ENCODE measurements around the gene HOXB2. TPM values are rescaled to one million over a fixed set of nuclear protein-coding genes. Genes with fewer than 3 reads are reported as not detected.

The HOXB2 gene
- total RNA-seq, 2 donors from 2014 or later, result 18.9 to 22.3 TPM

DNA sequence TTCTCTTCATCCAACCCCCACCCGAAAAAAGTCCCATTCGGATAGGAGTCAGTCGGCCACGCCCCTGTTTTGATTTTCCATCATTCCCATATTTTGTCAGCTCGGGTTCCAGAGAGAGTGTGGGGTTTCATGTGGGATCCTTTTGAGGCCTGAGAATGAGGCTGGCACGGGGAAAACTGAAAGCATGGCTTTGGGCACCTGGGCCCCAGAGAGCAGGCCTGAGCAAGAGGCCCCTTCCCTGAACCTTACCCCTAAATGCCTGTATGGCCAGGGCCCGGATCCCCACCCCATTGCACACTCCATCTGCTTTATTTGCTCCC, 37.8 kb upstream of the HOXB2 start:
- intact Hi-C loops (cut with DNase I), result no loop called here
- no peak for DNase-seq (ENCODE audit: low spot score)

DNA sequence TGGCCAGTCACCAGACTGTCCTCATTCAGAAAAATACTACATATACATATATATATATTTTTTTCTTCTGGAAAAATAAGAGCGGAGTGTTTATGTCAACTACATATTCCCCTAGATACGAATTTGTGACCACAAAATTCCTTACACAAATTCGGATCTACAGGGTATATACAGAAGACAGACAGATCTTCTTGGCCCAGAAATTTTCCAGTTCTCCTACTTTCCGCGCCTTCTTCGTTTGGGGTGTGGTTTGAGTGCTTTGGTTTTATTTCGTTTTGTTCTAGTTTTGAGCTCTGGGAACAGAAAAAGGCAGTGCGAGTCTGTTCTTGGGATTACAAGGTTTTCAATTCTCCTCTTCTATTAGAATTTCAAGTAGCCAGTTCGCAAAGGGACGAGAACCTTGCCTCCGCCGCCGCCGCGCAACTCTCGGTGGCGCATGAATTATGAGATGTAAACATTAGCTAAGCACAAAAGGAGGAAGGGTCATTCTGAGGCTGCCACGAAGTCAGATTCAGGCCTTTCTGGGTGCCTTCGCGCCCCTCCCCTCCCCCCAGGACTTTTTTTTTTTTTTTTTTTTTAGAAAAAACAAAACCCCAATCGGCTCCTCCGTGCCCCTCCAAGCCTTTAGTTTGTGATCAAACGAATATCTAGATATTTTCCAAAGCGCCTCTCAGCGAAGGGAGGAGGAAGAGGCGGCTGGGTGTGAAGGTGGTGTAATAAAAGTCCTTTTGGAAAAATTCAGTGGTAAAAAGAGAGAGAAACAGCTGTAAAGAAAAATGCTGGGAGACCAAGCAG, 35.0 kb upstream of the HOXB2 start:
- intact Hi-C loops (cut with DNase I), result no loop called here
- DNase-seq (ENCODE audit: low spot score), result no peak

DNA sequence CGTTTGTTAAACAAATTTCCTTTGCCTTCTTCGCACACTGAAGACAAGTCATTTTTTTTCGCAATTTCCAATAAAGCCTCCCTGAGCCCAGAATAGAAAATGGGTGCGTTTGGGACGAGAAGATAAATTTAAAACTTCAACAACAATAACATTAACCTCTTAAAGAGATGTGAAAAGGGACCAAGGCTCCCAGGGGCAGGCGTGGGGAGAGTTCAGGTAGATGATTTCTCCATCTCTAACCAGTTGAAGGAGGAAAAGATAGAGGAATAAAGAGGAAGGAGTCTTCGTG, 34.5 kb upstream of the HOXB2 start:
- intact Hi-C loops (cut with DNase I), result no loop called here
- DNase-seq (ENCODE audit: low spot score), result no peak

- no peak for DNase-seq (ENCODE audit: low spot score)
- intact Hi-C loops (cut with DNase I), result no loop called here
Measured at GRCh38 chr17:48578616-48579470, 33.9 kb upstream of the HOXB2 start.

DNA sequence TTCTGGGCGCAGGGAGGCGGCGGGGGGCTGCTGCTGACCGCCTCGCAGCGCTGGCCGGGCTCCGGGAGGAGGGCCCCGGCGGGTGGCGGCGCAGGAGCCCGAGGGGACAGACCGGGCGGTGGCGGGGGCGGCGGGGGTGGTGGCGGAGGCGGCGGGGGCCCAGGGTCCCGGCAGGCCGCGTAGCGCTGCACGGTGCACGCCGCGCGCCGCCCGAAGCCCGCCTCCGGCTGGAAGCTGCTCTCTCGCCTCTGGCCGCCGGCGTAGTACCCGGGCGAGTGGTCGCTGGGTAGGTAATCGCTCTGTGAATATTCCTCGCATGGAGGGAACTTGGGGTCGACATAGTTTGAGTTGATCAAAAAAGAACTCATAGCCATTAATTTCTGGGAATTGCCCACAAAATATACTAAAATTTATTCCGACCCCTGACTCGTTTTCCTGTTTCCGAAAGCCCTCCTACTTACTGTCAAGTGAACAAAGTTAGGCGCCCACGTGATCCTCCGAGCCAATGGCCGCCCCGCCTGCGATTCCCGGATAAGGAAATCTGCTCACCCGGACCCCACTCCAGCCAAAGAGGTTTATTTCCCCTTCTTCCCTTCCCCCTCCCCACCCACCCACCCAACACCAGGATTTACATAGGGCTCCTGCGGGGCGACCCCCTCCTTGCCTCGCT, 33.2 kb upstream of the HOXB2 start, which contains the start of gene HOXB4:
HOXB4 (minus strand) TSS at position 405 of the 670 bp plus-strand sequence; CDS start at position 374, 31 bp downstream.
- DNase-seq (ENCODE audit: low spot score), result peak; percentile 94
- intact Hi-C loops (cut with DNase I), result no loop called here

- DNase-seq (ENCODE audit: low spot score), result no peak
- intact Hi-C loops (cut with DNase I), result no loop called here
Measured at GRCh38 chr17:48577330-48577945, 32.5 kb upstream of the HOXB2 start.

- peak; percentile 85 for DNase-seq (ENCODE audit: low spot score)
- intact Hi-C loops (cut with DNase I), result no loop called here
Measured at GRCh38 chr17:48576479-48577309, 31.8 kb upstream of the HOXB2 start.

GRCh38 chr17:48575673-48576478, 31.0 kb upstream of the HOXB2 start:
- no peak for DNase-seq (ENCODE audit: low spot score)
- intact Hi-C loops (cut with DNase I), result no loop called here

- intact Hi-C loops (cut with DNase I), result no loop called here
- no peak for DNase-seq (ENCODE audit: low spot score)
Measured at GRCh38 chr17:48575066-48575582, 30.2 kb upstream of the HOXB2 start.

- DNase-seq (ENCODE audit: low spot score), result no peak
- intact Hi-C loops (cut with DNase I), result no loop called here
Measured at GRCh38 chr17:48574505-48575065, 29.7 kb upstream of the HOXB2 start.

DNA sequence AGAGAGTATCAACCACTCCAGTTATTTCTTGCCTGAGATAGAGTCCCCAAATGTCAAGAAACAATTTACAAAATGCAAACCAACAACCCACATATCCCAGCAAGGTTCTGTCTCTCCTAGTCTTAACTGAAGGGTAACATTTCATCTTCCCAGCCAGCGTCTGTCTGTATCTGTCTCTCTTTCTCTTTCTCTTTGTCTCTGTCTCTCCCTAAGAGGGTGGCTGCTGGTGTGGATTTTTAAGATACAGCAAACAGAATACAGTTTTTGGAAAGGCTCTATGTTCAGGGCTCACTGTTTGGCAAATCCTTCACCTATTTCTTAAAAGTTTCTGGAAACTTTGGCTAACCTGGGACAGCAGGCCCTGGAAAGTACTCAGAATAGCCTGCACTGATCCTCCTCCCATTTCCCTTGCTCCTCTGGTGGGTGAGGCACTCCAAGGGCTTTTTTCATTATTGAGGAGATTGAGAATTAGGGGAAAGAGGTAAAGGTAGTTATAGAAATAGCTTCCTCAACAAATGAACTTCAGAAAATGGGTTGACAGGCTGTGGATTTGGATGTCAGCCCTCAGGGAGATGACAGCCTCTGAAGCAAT, 27.0 kb upstream of the HOXB2 start:
- intact Hi-C loops (cut with DNase I), result loop anchor here in 1 of 2 donors (2.0 kb wide), 1 partner anchor 25 kb away; no protein-coding TSS in a partner anchor
- DNase-seq (ENCODE audit: low spot score), result no peak

- no peak for DNase-seq (ENCODE audit: low spot score)
Measured at GRCh38 chr17:48571024-48571818, 26.3 kb upstream of the HOXB2 start.

DNA sequence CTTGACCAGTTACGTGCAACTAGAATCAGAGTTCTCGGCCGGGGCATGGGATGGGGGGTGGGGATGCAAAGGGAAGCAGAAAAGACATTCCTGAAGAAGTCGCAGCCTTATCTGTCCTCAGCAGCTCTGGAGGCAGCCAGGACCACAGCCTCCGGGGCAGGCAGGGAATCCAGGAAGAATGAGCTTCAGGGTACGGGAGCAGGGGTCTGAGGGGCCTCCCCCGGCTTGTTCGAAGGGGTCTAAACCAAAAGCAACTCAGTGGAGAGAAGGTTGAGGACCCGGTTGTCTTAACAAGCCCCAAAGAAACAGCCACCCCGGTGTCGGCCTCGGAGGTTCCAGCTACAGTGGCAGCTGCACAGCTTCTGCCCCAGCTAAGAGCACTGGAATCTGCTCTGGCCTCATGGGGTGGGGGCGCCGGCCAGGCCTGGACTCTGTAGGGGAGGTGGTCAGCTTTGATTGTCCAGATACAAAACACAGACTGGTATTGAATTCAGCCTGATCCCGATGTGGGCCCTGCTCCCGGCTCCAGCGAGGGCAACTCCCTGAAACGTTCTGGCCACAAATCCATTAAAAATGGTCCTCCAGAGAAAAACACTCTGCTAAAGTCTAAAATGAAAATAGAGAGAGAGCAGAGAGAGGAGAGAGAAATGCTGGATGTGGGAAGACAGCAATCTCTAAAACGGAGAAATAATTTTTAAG, 25.6 kb upstream of the HOXB2 start:
- intact Hi-C loops (cut with DNase I), result loop anchor here in 1 of 2 donors (2.0 kb wide), 1 partner anchor 24 kb away; no protein-coding TSS in a partner anchor
- DNase-seq (ENCODE audit: low spot score), result no peak

More at GRCh38 chr17:48571024-48571818, 26.3 kb upstream of the HOXB2 start:
- intact Hi-C loops (cut with DNase I), result loop anchor here in 1 of 2 donors (2.0 kb wide), 1 partner anchor 24 kb away; no protein-coding TSS in a partner anchor

DNA sequence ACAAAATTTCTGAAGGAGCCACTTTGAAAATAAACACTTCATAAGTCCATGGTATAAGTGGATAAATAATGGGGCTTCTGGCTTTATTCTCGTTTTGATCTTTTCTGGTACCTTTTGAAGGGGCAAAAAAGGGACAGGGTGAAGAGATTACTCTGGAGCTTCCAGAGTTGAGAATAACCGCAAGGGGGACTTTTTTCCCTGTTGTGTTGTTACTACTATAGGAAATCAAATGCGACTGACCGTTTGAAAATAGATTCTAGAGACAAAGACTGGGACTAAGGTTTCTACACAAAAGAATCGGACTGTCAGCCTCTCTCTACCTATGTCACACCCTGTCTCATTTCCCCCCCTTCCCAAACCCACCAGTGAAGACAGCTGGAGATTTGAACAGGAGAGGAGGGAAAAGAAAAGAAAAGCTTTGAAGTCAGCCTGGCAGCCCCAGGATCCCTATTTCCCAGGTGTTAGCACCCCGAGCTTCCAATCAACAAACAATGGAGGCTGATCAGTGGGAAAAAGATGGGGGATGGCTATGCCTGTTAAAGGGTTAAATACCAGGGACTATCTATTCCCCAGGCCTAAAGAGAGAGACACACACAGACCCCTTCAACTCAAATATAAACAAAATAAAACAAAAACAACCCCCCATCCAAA, 24.9 kb upstream of the HOXB2 start:
- intact Hi-C loops (cut with DNase I), result loop anchor here in 1 of 2 donors (2.0 kb wide), 1 partner anchor 23 kb away; no protein-coding TSS in a partner anchor
- DNase-seq (ENCODE audit: low spot score), result no peak

DNA sequence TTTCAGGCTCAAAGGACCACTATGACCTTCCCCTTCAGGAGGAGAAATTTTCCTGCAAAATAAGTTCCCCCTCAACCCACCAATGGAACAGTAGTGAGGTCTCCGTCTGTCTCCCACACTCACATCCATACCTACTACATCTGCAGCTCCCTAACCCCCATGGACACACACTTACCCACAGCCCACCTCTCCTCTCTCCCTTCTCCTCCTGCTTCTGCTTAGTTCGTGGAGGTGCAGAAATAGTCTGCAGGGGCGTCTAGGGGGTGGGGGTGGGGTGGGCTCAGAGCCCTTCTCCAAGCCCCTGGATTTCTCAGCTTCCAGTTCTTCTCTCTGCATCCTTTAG, 24.3 kb upstream of the HOXB2 start:
- no peak for DNase-seq (ENCODE audit: low spot score)

More for the DNA sequence above, 24.3 kb upstream of the HOXB2 start:
- intact Hi-C loops (cut with DNase I), result no loop called here
